HG02938 (cell line): ENCODE measurements around the gene ZNF300.
A peak's percentile ranks its signal among the peaks of the same experiment; 100 is the strongest.
"Not testable (repeated sequence)": the region's sequence is repeated elsewhere in the genome, so short reads cannot be mapped to it uniquely, and the experiment has no call there.

ENCODE experiments used
- ATAC-seq: cut with Tn5 transposase; IDR thresholded peaks from one replicate; pipeline ENCODE4 v1.9.1; 2021; ENCODE audit warnings: mild to moderate bottlenecking, moderate library complexity; ENCODE audit not compliant: unreplicated experiment

ZNF300 gene

GRCh38 chr5:150846308-150846653 is 58.5 kb downstream of the ZNF300 start, which contains the start of gene IRGM:
Gene IRGM (plus strand): TSS chr5:150846521. CDS start chr5:150848124, 1,603 bp downstream.
- ATAC-seq = peak; percentile 10

GRCh38 chr5:150845185-150845859 is 59.5 kb downstream of the ZNF300 start:
- not testable (repeated sequence) for ATAC-seq
